B cell (primary cell): Measurements from ENCODE around the gene ESYT3. TPM values are rescaled to one million over a fixed set of nuclear protein-coding genes. Genes with fewer than 3 reads are reported as not detected.
"Not testable (repeated sequence)": the region's sequence is repeated elsewhere in the genome, so short reads cannot be mapped to it uniquely, and the experiment has no call there.

ENCODE experiments used
- ATAC-seq: fragments of 200-7000 bp; cut with Tn5 transposase; one replicate; pipeline ENCODE4 v1.10.0; 2021; ENCODE audit warnings: low read depth, mild to moderate bottlenecking, moderate number of reproducible peaks, moderate library complexity
- CTCF ChIA-PET: fragments of 350-600 bp; sonication (Branson Sonifier 250); formaldehyde crosslinking; loops from one replicate; lab custom pipeline; 2021; ENCODE audit warnings: antibody characterized with exemption, inconsistent platforms; lab: Charles Lee
- POLR2A ChIA-PET: fragments of 350-600 bp; sonication (Branson Sonifier 250); formaldehyde crosslinking; loops from one replicate; lab custom pipeline; 2021; ENCODE audit warnings: antibody characterized with exemption; lab: Charles Lee
- DNase-seq: peaks from one replicate; pipeline ENCODE4 v3.0.0; 2013
- H2AFZ ChIP-seq: 2 replicates; pipeline ENCODE4 v1.6.1; 2012; ENCODE audit warnings: mild to moderate bottlenecking, low read depth, low read length; ENCODE audit not compliant: insufficient read depth, poor library complexity, severe bottlenecking
- H3K27ac ChIP-seq, 2 donors: 1 replicate in 1 of 2; 2 replicates in 1 of 2; pipeline ENCODE4 v1.5.1; 2012 to 2013; ENCODE audit warnings: low read length in 2 of 2, mild to moderate bottlenecking in 2 of 2, moderate library complexity in 1 of 2
- H3K27me3 ChIP-seq, 4 experiments: fragments of 200-600 bp in 1 of 4; sonication (generic) in 1 of 4; replicated peaks in 1 of 4; 1 replicate in 2 of 4; 2 replicates in 2 of 4; pipeline versions ENCODE4 v1.6.1 to v1.7.0; 2013 to 2016; ENCODE audit warnings: low read length in 3 of 4, mild to moderate bottlenecking in 2 of 4, mixed read lengths in 1 of 4, moderate library complexity in 1 of 4; ENCODE audit not compliant: insufficient read depth in 4 of 4, control insufficient read depth in 3 of 4; ENCODE audit errors: control extremely low read depth in 1 of 4
- H3K36me3 ChIP-seq, 2 experiments: replicated peaks in 1 of 2; 1 replicate in 1 of 2; 2 replicates in 1 of 2; pipeline versions ENCODE4 v1.6.1 to v1.7.1; 2013; ENCODE audit warnings: low read length in 1 of 2; ENCODE audit not compliant: insufficient read depth in 2 of 2, control insufficient read depth in 1 of 2; ENCODE audit errors: control extremely low read depth in 1 of 2, extremely low read depth in 1 of 2
- H3K4me1 ChIP-seq, 2 donors: fragments of 200-600 bp in 1 of 2; sonication (generic) in 1 of 2; 1 replicate in 1 of 2; 2 replicates in 1 of 2; pipeline versions ENCODE4 v1.5.1 to v1.6.1; 2013 to 2017; ENCODE audit warnings: low read length in 2 of 2; ENCODE audit not compliant: control insufficient read depth in 2 of 2, insufficient read depth in 2 of 2
- H3K4me2 ChIP-seq: replicated peaks from 2 replicates; pipeline ENCODE3; 2012; ENCODE audit warnings: mild to moderate bottlenecking, low read depth, low read length; ENCODE audit not compliant: poor library complexity, severe bottlenecking
- H3K4me3 ChIP-seq, 5 experiments: fragments of 200-600 bp in 1 of 5; sonication (generic) in 1 of 5; 1 replicate in 3 of 5; 2 replicates in 2 of 5; pipeline versions ENCODE4 v1.5.1 to v1.7.0; 2011 to 2016; ENCODE audit warnings: low read length in 4 of 5, mild to moderate bottlenecking in 4 of 5, low read depth in 2 of 5, control low read depth in 1 of 5, moderate library complexity in 1 of 5; ENCODE audit not compliant: insufficient read depth in 1 of 5; ENCODE audit errors: control extremely low read depth in 1 of 5, extremely low read depth in 1 of 5
- H3K79me2 ChIP-seq: fragments of 200-600 bp; sonication (generic); one replicate; pipeline ENCODE4 v1.6.0; 2016; ENCODE audit warnings: low read length; ENCODE audit not compliant: control insufficient read depth, insufficient read depth
- H3K9ac ChIP-seq: fragments of 200-600 bp; sonication (generic); 2 replicates; pipeline ENCODE4 v1.6.1; 2017; ENCODE audit warnings: mild to moderate bottlenecking, low read length, moderate library complexity
- H3K9me3 ChIP-seq, 3 donors: one replicate each; pipeline versions ENCODE4 v1.6.1 to v1.7.1; 2013; ENCODE audit warnings: low read length in 2 of 3; ENCODE audit not compliant: control insufficient read depth in 2 of 3, insufficient read depth in 1 of 3; ENCODE audit errors: control extremely low read depth in 1 of 3
- H4K20me1 ChIP-seq: 2 replicates; pipeline ENCODE4 v1.6.0; 2012; ENCODE audit warnings: mild to moderate bottlenecking, low read length; ENCODE audit not compliant: insufficient read depth, control insufficient read depth, poor library complexity, severe bottlenecking
- H3K27ac Mint-ChIP-seq: one replicate; pipeline ENCODE4 v1.8.0; 2021; ENCODE audit warnings: mixed read lengths
- H3K27me3 Mint-ChIP-seq: one replicate; pipeline ENCODE4 v1.8.0; 2021; ENCODE audit warnings: mixed read lengths
- H3K4me1 Mint-ChIP-seq: one replicate; pipeline ENCODE4 v1.8.0; 2021; ENCODE audit warnings: mixed read lengths
- H3K4me3 Mint-ChIP-seq: one replicate; pipeline ENCODE4 v1.8.0; 2021; ENCODE audit warnings: mixed read lengths
- H3K9me3 Mint-ChIP-seq: one replicate; pipeline ENCODE4 v1.8.0; 2022; ENCODE audit warnings: mixed read lengths; ENCODE audit not compliant: insufficient read depth
- CTCF ChIP-seq: fragments of 200-600 bp; IDR thresholded peaks from one replicate; pipeline ENCODE4 v1.8.0; 2022; ENCODE audit warnings: antibody characterized with exemption, mild to moderate bottlenecking
- EZH2 ChIP-seq: IDR thresholded peaks from 2 replicates; pipeline ENCODE4 v1.6.1; 2012; ENCODE audit warnings: borderline replicate concordance, low read depth, mild to moderate bottlenecking, moderate library complexity, low read length; ENCODE audit not compliant: insufficient read depth, poor library complexity, severe bottlenecking
- WGBS: methylation state at CpG from one replicate; pipeline ENCODE4 v1.1.5; 2013; ENCODE audit warnings: missing lambda C conversion rate; ENCODE audit not compliant: insufficient coverage; 5-methylcytosine and 5-hydroxymethylcytosine counted together
- intact Hi-C: fragments of 100-400 bp; cut with micrococcal nuclease; formaldehyde crosslinking; loops from one replicate; pipeline ENCODE4 v1.10.0; 2022
- polyA plus RNA-seq: library from polyadenylated mRNA; depleted of rRNA; stranded (reverse); fragments of >200 nt; gene quantifications from 2 replicates; pipeline ENCODE4 v1.2.3, GENCODE V29; 2012
- total RNA-seq, 2 donors: library from RNA; stranded (reverse); fragments of 120-200 nt in 1 of 2; gene quantifications; 1 replicate in 1 of 2; 2 replicates in 1 of 2; pipeline versions ENCODE4 v1.2.3 to v1.2.4, GENCODE V29; 2013 to 2022

Gene ESYT3
- total and polyA plus RNA-seq, 2 donors (not counting 1 experiment from before 2014, with no cell fraction given): not detected

GRCh38 chr3:138493804-138494606 is 59.6 kb downstream of the ESYT3 start:
- intact Hi-C loops: no loop called here
- no peak overlapping the region for H3K27ac ChIP-seq
- no peaks in the 10 kb centered on the region for H3K36me3 ChIP-seq
- CTCF ChIA-PET: no interaction called here
- TF ChIP-seq EZH2 (no peak), CTCF (no peak)
- no peaks in the 10 kb centered on the region for H3K27me3 ChIP-seq
- H3K9me3 ChIP-seq: peaks cover 0 to 4% (median 0%) of the 10 kb centered on the region in 3 donors
- H2AFZ ChIP-seq: no peak overlapping the region
- H3K4me2 ChIP-seq: no peak overlapping the region
- no peak overlapping the region for H3K9ac ChIP-seq
- H3K79me2 ChIP-seq: no peaks in the 10 kb centered on the region
- Mint-ChIP-seq H3K4me3 (no peak overlapping the region), H3K9me3 (peaks cover 5% of the 10 kb centered on the region), H3K4me1 (no peaks in the 10 kb centered on the region), H3K27me3 (no peaks in the 10 kb centered on the region), H3K27ac (no peak overlapping the region)
- H3K4me3 ChIP-seq: no peak overlapping the region
- POLR2A ChIA-PET: no interaction called here
- no peaks in the 10 kb centered on the region for H4K20me1 ChIP-seq
- WGBS: no CpG with 5 or more reads among the region's 3 CpGs
- DNase-seq (no peak), ATAC-seq (no peak)
- no peaks in the 10 kb centered on the region for H3K4me1 ChIP-seq

- Histone ChIP-seq H3K9me3 (peaks cover 0 to 4% (median 0%) of the 10 kb centered on the region in 3 donors), H3K9ac (no peak overlapping the region), H3K79me2 (no peaks in the 10 kb centered on the region), H3K36me3 (no peaks in the 10 kb centered on the region), H4K20me1 (no peaks in the 10 kb centered on the region), H3K4me3 (no peak overlapping the region), H3K27ac (no peak overlapping the region), H2AFZ (no peak overlapping the region), H3K4me1 (no peaks in the 10 kb centered on the region), H3K27me3 (no peaks in the 10 kb centered on the region), H3K4me2 (no peak overlapping the region)
- Mint-ChIP-seq H3K27me3 (no peaks in the 10 kb centered on the region), H3K9me3 (peaks cover 3% of the 10 kb centered on the region), H3K27ac (no peak overlapping the region), H3K4me1 (no peaks in the 10 kb centered on the region), H3K4me3 (no peak overlapping the region)
- TF ChIP-seq EZH2 (no peak), CTCF (no peak)
- POLR2A ChIA-PET: no interaction called here
- ATAC-seq: no peak
- no peak for DNase-seq
- CTCF ChIA-PET: no interaction called here
- intact Hi-C loops: no loop called here
These were observed 60.2 kb downstream of the ESYT3 start for GRCh38 chr3:138494607-138494929.

GRCh38 chr3:138495638-138496037 is 61.2 kb downstream of the ESYT3 start:
- 100% methylated on average over 2 of the region's 3 CpGs for WGBS
- H3K27ac Mint-ChIP-seq, DNase-seq, POLR2A ChIA-PET, ATAC-seq, CTCF ChIA-PET, H3K9me3 ChIP-seq, H3K27ac ChIP-seq, H3K36me3 ChIP-seq, H3K4me1 ChIP-seq, H3K4me1 Mint-ChIP-seq, H3K27me3 ChIP-seq, H3K27me3 Mint-ChIP-seq, H3K79me2 ChIP-seq, H3K9me3 Mint-ChIP-seq, intact Hi-C loops, H4K20me1 ChIP-seq, H3K9ac ChIP-seq, H3K4me3 Mint-ChIP-seq, H2AFZ ChIP-seq, H3K4me3 ChIP-seq, H3K4me2 ChIP-seq: not testable (repeated sequence)
